HepG2 (cell line): Measurements from ENCODE around the gene HOXA4. TPM values are rescaled to one million over a fixed set of nuclear protein-coding genes. Genes with fewer than 3 reads are reported as not detected.
A peak's percentile ranks its signal among the peaks of the same experiment; 100 is the strongest.

Source experiments
- BHLHE40 ChIP-seq: IDR thresholded peaks from 2 replicates; pipeline ENCODE4 v1.6.1; 2011; ENCODE audit warnings: low read length, improper control_type of control experiment
- BRD4 ChIP-seq: sonication (generic); formaldehyde crosslinking; IDR thresholded peaks from 2 replicates; pipeline ENCODE4 v1.4.0; 2020; ENCODE audit warnings: missing genetic modification reagents
- HNF4G ChIP-seq, 2 experiments: sonication (generic) in 1 of 2; formaldehyde crosslinking in 1 of 2; IDR thresholded peaks; 2 replicates each; pipeline versions ENCODE4 v1.4.0 to v1.6.1; 2011 to 2020; ENCODE audit warnings: borderline replicate concordance in 2 of 2, low read depth in 2 of 2, mild to moderate bottlenecking in 2 of 2, low read length in 1 of 2, missing genetic modification reagents in 1 of 2, moderate library complexity in 1 of 2
- KLF16 ChIP-seq, 2 experiments: sonication (generic) in 1 of 2; formaldehyde crosslinking in 1 of 2; IDR thresholded peaks; 2 replicates each; pipeline versions ENCODE4 v1.6.1 to v1.8.0; 2016 to 2023; ENCODE audit warnings: missing genetic modification reagents in 2 of 2, missing compliant biosample characterization in 1 of 2
- KMT2A ChIP-seq: sonication (generic); formaldehyde crosslinking; IDR thresholded peaks from 2 replicates; pipeline ENCODE4 v1.4.0; 2020; ENCODE audit warnings: missing genetic modification reagents
- MAZ ChIP-seq, 2 experiments: sonication (generic) in 1 of 2; formaldehyde crosslinking in 1 of 2; IDR thresholded peaks; 2 replicates each; pipeline versions ENCODE4 v1.5.0 to v1.6.1; 2012 to 2020; ENCODE audit warnings: low read depth in 2 of 2, mild to moderate bottlenecking in 2 of 2, borderline replicate concordance in 1 of 2, improper control_type of control experiment in 1 of 2, low read length in 1 of 2, missing genetic modification reagents in 1 of 2, moderate library complexity in 1 of 2
- MEF2D ChIP-seq: sonication (generic); formaldehyde crosslinking; IDR thresholded peaks from 2 replicates; pipeline ENCODE4 v1.5.1; 2020; ENCODE audit warnings: mild to moderate bottlenecking, missing genetic modification reagents
- MYPOP ChIP-seq: sonication (generic); formaldehyde crosslinking; IDR thresholded peaks from 2 replicates; pipeline ENCODE4 v1.8.1; 2023; ENCODE audit warnings: mild to moderate bottlenecking, moderate library complexity, missing genetic modification reagents
- RARA ChIP-seq: IDR thresholded peaks from 2 replicates; pipeline ENCODE4 v1.6.1; 2016; ENCODE audit warnings: missing genetic modification reagents, missing compliant biosample characterization
- SMARCE1 ChIP-seq: fragments of 450-650 bp; IDR thresholded peaks from 2 replicates; pipeline ENCODE4 v1.6.1; 2017; ENCODE audit warnings: borderline replicate concordance
- SRSF4 ChIP-seq: fragments of 200-400 bp; formaldehyde crosslinking; IDR thresholded peaks from one replicate; pipeline ENCODE4 v1.6.1; 2018; ENCODE audit warnings: mild to moderate bottlenecking, low read depth, low read length, moderate library complexity; ENCODE audit not compliant: poor library complexity, severe bottlenecking
- TFDP2 ChIP-seq: sonication (generic); formaldehyde crosslinking; IDR thresholded peaks from 2 replicates; pipeline ENCODE4 v1.4.0; 2020; ENCODE audit warnings: missing genetic modification reagents
- U2AF1 ChIP-seq: fragments of 200-400 bp; formaldehyde crosslinking; optimal IDR thresholded peaks from 2 replicates; pipeline ENCODE3; 2017; ENCODE audit warnings: mild to moderate bottlenecking, low read depth, low read length
- ZNF317 ChIP-seq: sonication (generic); formaldehyde crosslinking; IDR thresholded peaks from 2 replicates; pipeline ENCODE4 v1.5.0; 2020; ENCODE audit warnings: mild to moderate bottlenecking, missing genetic modification reagents
- ZNF33B ChIP-seq: sonication (generic); formaldehyde crosslinking; IDR thresholded peaks from 2 replicates; pipeline ENCODE4 v1.5.1; 2020; ENCODE audit warnings: mild to moderate bottlenecking, missing genetic modification reagents
- polyA plus RNA-seq, 8 experiments: library from polyadenylated mRNA; depleted of rRNA in 3 of 8; stranded (reverse) in 7 of 8; unstranded in 1 of 8; fragments of >200 nt; fragmentation: Illumina TruSeq in 4 of 8; extraction: Trizol in 4 of 8; gene quantifications; 2 replicates each; pipeline versions ENCODE4 v1.2.1 to v1.2.3, GENCODE V29; 2011 to 2016; ENCODE audit warnings: low read depth in 4 of 8, missing spikeins in 1 of 8, mixed read lengths in 1 of 8; ENCODE audit not compliant: insufficient read depth in 1 of 8
- total RNA-seq, 5 experiments: library from RNA; depleted of rRNA; stranded (reverse); fragments of >200 nt; fragmentation: Illumina TruSeq; extraction: Trizol; gene quantifications; 2 replicates each; pipeline ENCODE4 v1.2.3, GENCODE V29; 2016; ENCODE audit warnings: low read depth in 1 of 5
- TF ChIP-seq, protein P1 (sequence below): sonication (generic); formaldehyde crosslinking; IDR thresholded peaks from 2 replicates; pipeline ENCODE4 v1.5.1; 2020; ENCODE audit warnings: mild to moderate bottlenecking, missing genetic modification reagents, borderline replicate concordance
- TF ChIP-seq, protein P2 (sequence below): sonication (generic); formaldehyde crosslinking; IDR thresholded peaks from 2 replicates; pipeline ENCODE4 v1.5.0; 2020; ENCODE audit warnings: missing genetic modification reagents, mild to moderate bottlenecking, borderline replicate concordance

The HOXA4 gene
- total and polyA plus RNA-seq, 2 of the 13 experiments (the other 11 are each of a cell fraction or from before 2014, with no cell fraction given), result 2.4 to 5.4 TPM

DNA sequence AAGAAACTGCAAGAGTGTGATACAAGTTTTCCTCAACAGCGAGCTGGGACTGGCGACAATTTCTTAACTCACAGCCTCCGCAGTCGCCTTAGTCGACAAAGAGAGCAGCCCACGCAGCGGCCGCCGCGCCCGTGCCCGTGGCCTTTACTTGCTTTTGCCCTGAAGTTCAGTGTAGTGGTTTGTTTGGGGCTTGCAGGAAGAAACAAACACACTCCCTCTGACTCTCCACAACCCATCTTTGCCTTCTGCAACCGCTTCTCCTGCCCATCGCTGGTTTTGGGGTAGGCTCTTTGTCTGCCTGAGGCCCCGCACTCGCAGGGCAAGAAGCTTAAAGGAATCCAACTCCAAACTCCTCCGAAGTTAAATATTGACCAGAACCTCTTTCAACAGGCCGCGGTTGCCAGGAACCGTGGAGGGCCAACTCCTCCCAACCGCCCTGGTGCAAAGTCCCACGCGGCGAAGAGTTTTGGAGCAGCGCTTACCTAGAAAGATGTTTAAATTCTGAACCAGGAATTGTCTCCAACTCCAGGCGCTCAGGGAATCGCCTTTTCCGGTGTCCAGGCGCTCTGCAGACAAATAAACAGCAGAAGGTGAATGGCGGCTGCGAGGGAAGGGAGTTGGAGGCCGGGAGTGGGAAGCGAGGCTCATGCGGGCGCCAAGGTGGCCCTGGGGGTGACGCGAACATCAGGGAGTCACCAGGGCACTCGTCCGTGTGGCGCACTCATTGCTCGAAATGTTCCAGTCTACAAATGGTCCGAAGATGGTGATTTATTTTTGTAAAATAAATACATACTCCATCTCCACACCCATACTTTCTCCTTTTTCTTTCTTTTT is 8.3 kb downstream of the HOXA4 start (continued):
- TF ChIP-seq BHLHE40 (no peak), U2AF1 (no peak), HNF4G (IDR thresholded peaks at IDR 0.05; ENCODE audit: borderline replicate concordance, low read depth, low read length) (peak; percentile 82), HNF4G (CRISPR knock-in tag; IDR thresholded peaks at IDR 0.05; ENCODE audit: borderline replicate concordance, low read depth) (peak; percentile 60; the same call in 1 of the 2 replicates), MYPOP (CRISPR knock-in tag) (peak; percentile 88; the same call in 1 of the 2 replicates), SRSF4 (no peak), BRD4 (CRISPR knock-in tag) (peak; percentile 92), MEF2D (CRISPR knock-in tag) (0 out of 2 replicates have a peak, but pooled peaks have one; percentile 38), TFDP2 (CRISPR knock-in tag) (peak; percentile 47; the same call in 1 of the 2 replicates), ZNF317 (CRISPR knock-in tag) (0 out of 2 replicates have a peak, but pooled peaks have one; percentile 63), KMT2A (CRISPR knock-in tag) (peak; percentile 51; the same call in 1 of the 2 replicates), ZNF33B (no peak), MAZ (IDR thresholded peaks at IDR 0.05; ENCODE audit: borderline replicate concordance, low read depth, low read length) (0 out of 2 replicates have a peak, but pooled peaks have one; percentile 57), MAZ (CRISPR knock-in tag; IDR thresholded peaks at IDR 0.05; ENCODE audit: low read depth) (no peak), RARA (CRISPR knock-in tag) (peak; percentile 89), KLF16 (CRISPR knock-in tag; IDR thresholded peaks at IDR 0.05) (peak in 1 of 2 experiments; percentile 70; a peak in 2 of 4 replicates), SMARCE1 (no peak)
- TF ChIP-seq, protein P1, sequence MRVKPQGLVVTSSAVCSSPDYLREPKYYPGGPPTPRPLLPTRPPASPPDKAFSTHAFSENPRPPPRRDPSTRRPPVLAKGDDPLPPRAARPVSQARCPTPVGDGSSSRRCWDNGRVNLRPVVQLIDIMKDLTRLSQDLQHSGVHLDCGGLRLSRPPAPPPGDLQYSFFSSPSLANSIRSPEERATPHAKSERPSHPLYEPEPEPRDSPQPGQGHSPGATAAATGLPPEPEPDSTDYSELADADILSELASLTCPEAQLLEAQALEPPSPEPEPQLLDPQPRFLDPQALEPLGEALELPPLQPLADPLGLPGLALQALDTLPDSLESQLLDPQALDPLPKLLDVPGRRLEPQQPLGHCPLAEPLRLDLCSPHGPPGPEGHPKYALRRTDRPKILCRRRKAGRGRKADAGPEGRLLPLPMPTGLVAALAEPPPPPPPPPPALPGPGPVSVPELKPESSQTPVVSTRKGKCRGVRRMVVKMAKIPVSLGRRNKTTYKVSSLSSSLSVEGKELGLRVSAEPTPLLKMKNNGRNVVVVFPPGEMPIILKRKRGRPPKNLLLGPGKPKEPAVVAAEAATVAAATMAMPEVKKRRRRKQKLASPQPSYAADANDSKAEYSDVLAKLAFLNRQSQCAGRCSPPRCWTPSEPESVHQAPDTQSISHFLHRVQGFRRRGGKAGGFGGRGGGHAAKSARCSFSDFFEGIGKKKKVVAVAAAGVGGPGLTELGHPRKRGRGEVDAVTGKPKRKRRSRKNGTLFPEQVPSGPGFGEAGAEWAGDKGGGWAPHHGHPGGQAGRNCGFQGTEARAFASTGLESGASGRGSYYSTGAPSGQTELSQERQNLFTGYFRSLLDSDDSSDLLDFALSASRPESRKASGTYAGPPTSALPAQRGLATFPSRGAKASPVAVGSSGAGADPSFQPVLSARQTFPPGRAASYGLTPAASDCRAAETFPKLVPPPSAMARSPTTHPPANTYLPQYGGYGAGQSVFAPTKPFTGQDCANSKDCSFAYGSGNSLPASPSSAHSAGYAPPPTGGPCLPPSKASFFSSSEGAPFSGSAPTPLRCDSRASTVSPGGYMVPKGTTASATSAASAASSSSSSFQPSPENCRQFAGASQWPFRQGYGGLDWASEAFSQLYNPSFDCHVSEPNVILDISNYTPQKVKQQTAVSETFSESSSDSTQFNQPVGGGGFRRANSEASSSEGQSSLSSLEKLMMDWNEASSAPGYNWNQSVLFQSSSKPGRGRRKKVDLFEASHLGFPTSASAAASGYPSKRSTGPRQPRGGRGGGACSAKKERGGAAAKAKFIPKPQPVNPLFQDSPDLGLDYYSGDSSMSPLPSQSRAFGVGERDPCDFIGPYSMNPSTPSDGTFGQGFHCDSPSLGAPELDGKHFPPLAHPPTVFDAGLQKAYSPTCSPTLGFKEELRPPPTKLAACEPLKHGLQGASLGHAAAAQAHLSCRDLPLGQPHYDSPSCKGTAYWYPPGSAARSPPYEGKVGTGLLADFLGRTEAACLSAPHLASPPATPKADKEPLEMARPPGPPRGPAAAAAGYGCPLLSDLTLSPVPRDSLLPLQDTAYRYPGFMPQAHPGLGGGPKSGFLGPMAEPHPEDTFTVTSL (CRISPR knock-in tag), result peak; percentile 72; the same call in 1 of the 2 replicates
- TF ChIP-seq, protein P2, sequence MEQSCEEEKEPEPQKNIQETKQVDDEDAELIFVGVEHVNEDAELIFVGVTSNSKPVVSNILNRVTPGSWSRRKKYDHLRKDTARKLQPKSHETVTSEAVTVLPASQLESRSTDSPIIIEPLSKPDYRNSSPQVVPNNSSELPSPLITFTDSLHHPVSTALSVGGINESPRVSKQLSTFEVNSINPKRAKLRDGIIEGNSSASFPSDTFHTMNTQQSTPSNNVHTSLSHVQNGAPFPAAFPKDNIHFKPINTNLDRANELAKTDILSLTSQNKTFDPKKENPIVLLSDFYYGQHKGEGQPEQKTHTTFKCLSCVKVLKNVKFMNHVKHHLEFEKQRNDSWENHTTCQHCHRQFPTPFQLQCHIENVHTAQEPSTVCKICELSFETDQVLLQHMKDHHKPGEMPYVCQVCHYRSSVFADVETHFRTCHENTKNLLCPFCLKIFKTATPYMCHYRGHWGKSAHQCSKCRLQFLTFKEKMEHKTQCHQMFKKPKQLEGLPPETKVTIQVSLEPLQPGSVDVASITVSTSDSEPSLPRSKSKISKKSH, result no peak
